IPS DF 4.7 (cell line): ENCODE measurements around the gene ACSF3.
"Not testable (repeated sequence)": the region's sequence is repeated elsewhere in the genome, so short reads cannot be mapped to it uniquely, and the experiment has no call there.

Source experiments
- DNase-seq: peaks from one replicate; pipeline ENCODE4 v3.0.0-alpha.2; 2013; ENCODE audit warnings: low spot score; ENCODE audit errors: extremely low read depth

The ACSF3 gene

GRCh38 chr16:89055894-89056555 lies 37.6 kb upstream of the ACSF3 start:
- no peak for DNase-seq

- no peak for DNase-seq
These were observed 37.1 kb upstream of the ACSF3 start for GRCh38 chr16:89056592-89056991.

GRCh38 chr16:89057738-89058137 lies 35.9 kb upstream of the ACSF3 start:
- no peak for DNase-seq

GRCh38 chr16:89058812-89059211 lies 34.8 kb upstream of the ACSF3 start:
- no peak for DNase-seq

GRCh38 chr16:89060207-89060794 lies 33.4 kb upstream of the ACSF3 start:
- no peak for DNase-seq

- no peak for DNase-seq
These were observed 32.6 kb upstream of the ACSF3 start for GRCh38 chr16:89061086-89061485.

GRCh38 chr16:89061590-89062380 lies 31.9 kb upstream of the ACSF3 start:
- DNase-seq: no peak

GRCh38 chr16:89062389-89063345 lies 31.0 kb upstream of the ACSF3 start:
- DNase-seq: no peak

- DNase-seq: no peak
These were observed 29.8 kb upstream of the ACSF3 start for GRCh38 chr16:89063768-89064320.

GRCh38 chr16:89064606-89065457 lies 28.8 kb upstream of the ACSF3 start:
- DNase-seq: no peak

GRCh38 chr16:89065458-89065822 lies 28.2 kb upstream of the ACSF3 start:
- DNase-seq: no peak

GRCh38 chr16:89066721-89067120 lies 26.9 kb upstream of the ACSF3 start:
- DNase-seq: no peak

- no peak for DNase-seq
These were observed 25.8 kb upstream of the ACSF3 start for GRCh38 chr16:89067677-89068443.

GRCh38 chr16:89068814-89069616 lies 24.6 kb upstream of the ACSF3 start:
- not testable (repeated sequence) for DNase-seq

GRCh38 chr16:89069920-89070319 lies 23.7 kb upstream of the ACSF3 start:
- no peak for DNase-seq

GRCh38 chr16:89070590-89070989 lies 23.1 kb upstream of the ACSF3 start:
- no peak for DNase-seq

- DNase-seq: no peak
These were observed 21.7 kb upstream of the ACSF3 start for GRCh38 chr16:89071686-89072547.
